ENCODE measurements around the gene SMTNL2. TPM values are rescaled to one million over a fixed set of nuclear protein-coding genes. Genes with fewer than 3 reads are reported as not detected.
"Not testable (repeated sequence)": the region's sequence is repeated elsewhere in the genome, so short reads cannot be mapped to it uniquely, and the experiment has no call there.

Gene SMTNL2
- total RNA-seq, 4 donors from 2014 or later: 3.0 to 7.2 (median 4.7) TPM

DNA sequence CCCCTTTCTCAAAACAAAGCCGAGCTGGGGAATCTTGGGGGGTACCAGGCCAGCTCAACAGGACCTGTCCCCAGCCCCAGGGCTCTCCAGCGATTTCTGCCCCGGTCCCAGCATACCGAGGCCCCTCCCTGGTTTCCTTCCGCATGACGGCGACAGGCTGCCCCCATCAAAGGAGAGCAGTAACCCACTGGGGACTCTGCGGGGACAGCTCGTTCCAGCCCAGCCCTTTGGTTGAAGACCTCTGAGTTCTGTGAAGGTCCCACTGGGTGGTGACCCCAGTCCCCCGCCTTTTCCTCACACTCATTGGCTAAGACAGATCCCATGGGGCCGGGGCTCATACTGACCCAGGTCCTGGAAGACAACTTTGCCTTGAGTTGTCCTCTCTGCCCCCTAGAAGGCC is 4.1 kb downstream of the SMTNL2 start:
- Histone ChIP-seq H3K4me3 (no peak overlapping the region), H3K36me3 (no peaks in the 10 kb centered on the region), H3K27me3 (peaks cover 0 to 23% (median 9%) of the 10 kb centered on the region in 4 donors), H3K27ac (replicated peaks in 1 of 4) (peak overlapping the region; percentile 31 to 80 (median 74)), H3K9me3 (no peaks in the 10 kb centered on the region), H3K4me1 (peaks cover 27 to 53% (median 44%) of the 10 kb centered on the region in 4 donors)
- intact Hi-C loops (cut with DNase I): loop anchor here (5.0 kb wide), 1 partner anchor 34 kb away; no protein-coding TSS in a partner anchor
- DNase-seq (ENCODE audit: extremely low spot score): no peak
- peak in 1 of 2 donors; percentile 16 for TF ChIP-seq POLR2AphosphoS5 (IDR thresholded peaks at IDR 0.05)
- TF ChIP-seq POLR2A (IDR thresholded peaks at IDR 0.05; ENCODE audit: low read depth): no peak
- TF ChIP-seq, protein P1, sequence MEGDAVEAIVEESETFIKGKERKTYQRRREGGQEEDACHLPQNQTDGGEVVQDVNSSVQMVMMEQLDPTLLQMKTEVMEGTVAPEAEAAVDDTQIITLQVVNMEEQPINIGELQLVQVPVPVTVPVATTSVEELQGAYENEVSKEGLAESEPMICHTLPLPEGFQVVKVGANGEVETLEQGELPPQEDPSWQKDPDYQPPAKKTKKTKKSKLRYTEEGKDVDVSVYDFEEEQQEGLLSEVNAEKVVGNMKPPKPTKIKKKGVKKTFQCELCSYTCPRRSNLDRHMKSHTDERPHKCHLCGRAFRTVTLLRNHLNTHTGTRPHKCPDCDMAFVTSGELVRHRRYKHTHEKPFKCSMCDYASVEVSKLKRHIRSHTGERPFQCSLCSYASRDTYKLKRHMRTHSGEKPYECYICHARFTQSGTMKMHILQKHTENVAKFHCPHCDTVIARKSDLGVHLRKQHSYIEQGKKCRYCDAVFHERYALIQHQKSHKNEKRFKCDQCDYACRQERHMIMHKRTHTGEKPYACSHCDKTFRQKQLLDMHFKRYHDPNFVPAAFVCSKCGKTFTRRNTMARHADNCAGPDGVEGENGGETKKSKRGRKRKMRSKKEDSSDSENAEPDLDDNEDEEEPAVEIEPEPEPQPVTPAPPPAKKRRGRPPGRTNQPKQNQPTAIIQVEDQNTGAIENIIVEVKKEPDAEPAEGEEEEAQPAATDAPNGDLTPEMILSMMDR (IDR thresholded peaks at IDR 0.05): no peak
- no peak for TF ChIP-seq EP300 (IDR thresholded peaks at IDR 0.05)
- WGBS: 86% methylated on average over 9 of the region's 11 CpGs

DNA sequence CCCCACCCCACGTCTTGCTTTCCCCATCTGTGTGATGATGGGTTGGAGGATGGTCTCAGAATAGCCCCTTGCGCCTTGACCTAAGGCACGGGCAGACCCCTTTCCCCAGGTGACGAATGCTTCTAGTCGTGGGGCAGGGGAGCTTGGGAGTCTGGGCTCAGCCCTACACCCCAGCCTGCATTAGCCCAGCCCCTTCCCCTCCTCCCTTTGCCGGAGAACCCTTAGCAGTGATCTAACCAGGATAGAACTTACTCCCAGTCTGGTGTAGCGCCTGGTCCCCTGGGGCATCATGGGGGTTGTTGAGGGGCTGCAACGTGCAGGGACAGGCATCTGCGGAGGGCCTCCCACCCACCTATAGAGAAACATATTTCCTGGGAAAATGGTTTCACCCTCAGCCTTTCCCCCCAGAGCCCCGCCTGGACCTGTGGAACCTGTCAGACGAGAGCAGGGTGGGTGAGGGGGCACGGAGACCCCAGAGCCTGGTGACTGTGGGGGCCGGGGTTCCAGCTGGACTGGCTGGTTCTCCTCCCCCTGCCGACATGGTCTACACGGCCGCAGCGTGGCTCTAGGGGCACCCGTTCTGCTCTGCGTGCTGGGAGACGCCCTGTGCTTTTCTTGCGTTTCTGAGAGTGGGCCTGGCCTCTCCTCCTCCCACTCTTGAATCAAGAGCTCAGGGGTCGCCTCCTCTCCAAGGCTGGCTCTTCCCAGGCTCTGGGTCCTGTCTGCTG is 4.7 kb downstream of the SMTNL2 start:
- Histone ChIP-seq H3K27ac (replicated peaks in 1 of 4) (peak overlapping the region in 2 of 4 donors; percentile 4 to 54), H3K9me3 (no peaks in the 10 kb centered on the region), H3K4me1 (peaks cover 20 to 48% (median 38%) of the 10 kb centered on the region in 4 donors), H3K36me3 (no peaks in the 10 kb centered on the region), H3K27me3 (peaks cover 0 to 16% (median 7%) of the 10 kb centered on the region in 4 donors), H3K4me3 (no peak overlapping the region)
- WGBS: 84% methylated on average over 13 of the region's 22 CpGs
- DNase-seq (ENCODE audit: extremely low spot score): no peak
- intact Hi-C loops (cut with DNase I): loop anchor here (5.0 kb wide), 1 partner anchor 33 kb away; no protein-coding TSS in a partner anchor
- TF ChIP-seq POLR2A (IDR thresholded peaks at IDR 0.05; ENCODE audit: low read depth): no peak
- TF ChIP-seq EP300 (IDR thresholded peaks at IDR 0.05): no peak
- no peak for TF ChIP-seq POLR2AphosphoS5 (IDR thresholded peaks at IDR 0.05)
- TF ChIP-seq, protein P1 (IDR thresholded peaks at IDR 0.05): no peak

DNA sequence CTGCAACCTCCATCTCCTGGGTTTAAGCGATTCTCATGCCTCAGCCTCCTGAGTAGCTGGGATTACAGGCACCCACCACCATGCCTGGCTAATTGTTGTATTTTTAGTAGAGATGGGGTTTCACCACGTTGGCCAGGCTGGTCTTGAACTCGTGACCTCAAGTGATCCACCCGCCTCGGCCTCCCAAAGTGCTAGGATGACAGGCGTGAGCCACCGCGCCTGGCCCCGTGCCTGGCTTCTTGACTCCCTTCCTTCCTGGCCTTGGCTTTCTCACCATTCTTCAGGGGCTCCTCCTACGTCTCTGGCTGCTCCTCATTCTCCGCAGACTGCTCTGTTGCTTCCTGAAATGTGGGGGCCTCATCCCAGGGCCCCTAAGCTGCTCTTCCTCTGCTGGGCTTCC is 5.7 kb downstream of the SMTNL2 start:
- 52% methylated on average over 9 of the region's 11 CpGs for WGBS
- peak overlapping the region in 2 of 4 donors; percentile 60 to 62 for H3K27ac ChIP-seq (replicated peaks in 1 of 4)
- H3K36me3 ChIP-seq; H3K9me3 ChIP-seq; H3K27me3 ChIP-seq; H3K4me3 ChIP-seq; DNase-seq (ENCODE audit: extremely low spot score); intact Hi-C loops (cut with DNase I): not testable (repeated sequence)
- peaks cover 19 to 42% (median 29%) of the 10 kb centered on the region in 4 donors for H3K4me1 ChIP-seq

DNA sequence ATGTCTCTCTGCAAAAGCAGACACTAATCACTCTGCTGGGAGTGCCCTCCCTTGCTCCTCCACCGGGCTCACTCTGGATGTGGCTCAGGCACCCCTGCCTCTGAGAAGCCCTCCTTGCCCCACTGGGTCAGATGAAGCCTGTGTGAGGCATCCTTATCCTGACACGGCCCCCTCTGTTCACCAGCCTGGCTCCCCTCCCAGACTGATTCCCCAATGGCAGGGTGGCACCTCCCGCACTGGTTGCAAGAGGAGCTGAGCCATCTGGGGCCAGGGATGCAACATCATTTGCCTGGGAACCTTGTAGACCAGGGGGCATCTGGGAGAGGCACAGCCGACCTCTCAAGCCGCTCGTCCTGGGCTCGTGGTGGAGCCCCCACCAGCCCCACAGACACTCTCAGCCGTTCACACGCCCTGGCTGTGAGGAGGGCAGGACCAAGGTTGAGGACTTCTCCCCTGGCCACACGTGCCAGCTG is 6.7 kb downstream of the SMTNL2 start:
- Histone ChIP-seq H3K36me3 (peaks cover 0 to 5% (median 0%) of the 10 kb centered on the region in 4 donors), H3K27me3 (no peaks in the 10 kb centered on the region), H3K4me1 (peaks cover 16 to 35% (median 23%) of the 10 kb centered on the region in 4 donors), H3K4me3 (no peak overlapping the region), H3K27ac (replicated peaks in 1 of 4) (peak overlapping the region in 2 of 4 donors; percentile 60 to 62), H3K9me3 (no peaks in the 10 kb centered on the region)
- no peak for TF ChIP-seq POLR2AphosphoS5 (IDR thresholded peaks at IDR 0.05)
- TF ChIP-seq, protein P1 (IDR thresholded peaks at IDR 0.05): no peak
- DNase-seq (ENCODE audit: extremely low spot score): no peak
- intact Hi-C loops (cut with DNase I): no loop called here
- WGBS: 83% methylated on average over 4 of the region's 10 CpGs

DNA sequence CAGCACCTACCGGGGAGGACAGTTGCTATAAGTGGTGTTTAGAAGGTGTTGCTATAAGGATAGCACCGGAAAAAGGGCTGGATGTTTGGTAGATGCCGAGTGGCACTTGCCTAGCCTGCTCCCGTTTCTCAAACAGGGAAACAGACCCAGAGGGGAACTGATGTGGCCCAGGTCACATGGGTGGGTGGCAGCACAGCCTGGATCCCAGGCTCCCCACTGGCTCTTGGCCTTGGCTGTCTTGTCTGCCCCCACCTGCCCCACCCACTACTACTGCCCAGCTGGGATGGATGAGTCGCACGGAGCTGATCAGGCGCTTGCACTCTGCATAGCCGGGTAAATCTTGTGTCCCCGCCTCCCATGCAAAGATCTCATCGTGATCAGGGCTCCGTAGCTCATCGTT is 7.2 kb downstream of the SMTNL2 start:
- Histone ChIP-seq H3K27ac (replicated peaks in 1 of 4) (peak overlapping the region in 3 of 4 donors; percentile 28 to 62 (median 60)), H3K9me3 (no peaks in the 10 kb centered on the region)
- DNase-seq (ENCODE audit: extremely low spot score): no peak

More for the DNA sequence above, 7.2 kb downstream of the SMTNL2 start:
- WGBS: 80% methylated on average over 11 of the region's 12 CpGs
- Histone ChIP-seq H3K4me1 (peaks cover 14 to 33% (median 24%) of the 10 kb centered on the region in 4 donors), H3K4me3 (no peak overlapping the region), H3K27me3 (no peaks in the 10 kb centered on the region), H3K36me3 (peaks cover 0 to 6% (median 1%) of the 10 kb centered on the region in 4 donors)
- TF ChIP-seq, protein P1 (IDR thresholded peaks at IDR 0.05): no peak
- TF ChIP-seq POLR2A (IDR thresholded peaks at IDR 0.05; ENCODE audit: low read depth): no peak
- TF ChIP-seq EP300 (IDR thresholded peaks at IDR 0.05): no peak
- no peak for TF ChIP-seq POLR2AphosphoS5 (IDR thresholded peaks at IDR 0.05)
- intact Hi-C loops (cut with DNase I): no loop called here
